ENCODE data around the gene TNIK.

The TNIK gene

DNA sequence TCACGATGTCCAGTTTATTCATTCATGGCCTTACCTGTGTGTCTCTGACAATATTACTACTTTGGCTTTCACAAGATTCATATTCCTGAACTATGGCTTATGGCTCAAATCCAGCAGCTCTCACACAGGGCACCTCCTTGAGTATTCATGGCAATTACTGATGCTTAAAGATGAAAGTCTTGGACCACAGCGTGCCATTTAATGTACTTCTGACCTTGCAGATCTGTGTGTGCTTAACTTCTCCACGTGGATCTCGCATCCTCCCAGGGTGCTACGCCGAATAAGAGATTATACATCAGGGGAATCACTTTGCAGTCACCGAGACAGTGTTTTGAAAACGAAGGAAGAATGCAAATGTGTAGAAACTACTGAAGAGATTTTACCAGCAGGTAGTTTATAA lies 147.5 kb downstream of the TNIK start:
- Histone ChIP-seq H4K20me1 (ENCODE audit: insufficient read depth, low read length) (no peaks in the 10 kb centered on the region), H3K27ac (ENCODE audit: low read length) (no peak overlapping the region), H3K4me2 (ENCODE audit: low read length) (no peak overlapping the region), H3K79me2 (ENCODE audit: low read length) (peaks cover 57% of the 10 kb centered on the region), H3K27me3 (ENCODE audit: low read depth, low read length) (no peaks in the 10 kb centered on the region), H2AFZ (ENCODE audit: low read depth, low read length) (no peak overlapping the region), H3K4me3 (ENCODE audit: low read length) (no peak overlapping the region), H3K36me3 (replicated peaks; ENCODE audit: low read depth, low read length) (no peaks in the 10 kb centered on the region), H3K4me1 (ENCODE audit: low read length) (peaks cover 31% of the 10 kb centered on the region), H3K9ac (ENCODE audit: low read length) (no peak overlapping the region), H3K9me3 (ENCODE audit: insufficient read depth, low read length) (peaks cover 4% of the 10 kb centered on the region; the same call in 1 of the 2 replicates)
- TF ChIP-seq, protein P1, sequence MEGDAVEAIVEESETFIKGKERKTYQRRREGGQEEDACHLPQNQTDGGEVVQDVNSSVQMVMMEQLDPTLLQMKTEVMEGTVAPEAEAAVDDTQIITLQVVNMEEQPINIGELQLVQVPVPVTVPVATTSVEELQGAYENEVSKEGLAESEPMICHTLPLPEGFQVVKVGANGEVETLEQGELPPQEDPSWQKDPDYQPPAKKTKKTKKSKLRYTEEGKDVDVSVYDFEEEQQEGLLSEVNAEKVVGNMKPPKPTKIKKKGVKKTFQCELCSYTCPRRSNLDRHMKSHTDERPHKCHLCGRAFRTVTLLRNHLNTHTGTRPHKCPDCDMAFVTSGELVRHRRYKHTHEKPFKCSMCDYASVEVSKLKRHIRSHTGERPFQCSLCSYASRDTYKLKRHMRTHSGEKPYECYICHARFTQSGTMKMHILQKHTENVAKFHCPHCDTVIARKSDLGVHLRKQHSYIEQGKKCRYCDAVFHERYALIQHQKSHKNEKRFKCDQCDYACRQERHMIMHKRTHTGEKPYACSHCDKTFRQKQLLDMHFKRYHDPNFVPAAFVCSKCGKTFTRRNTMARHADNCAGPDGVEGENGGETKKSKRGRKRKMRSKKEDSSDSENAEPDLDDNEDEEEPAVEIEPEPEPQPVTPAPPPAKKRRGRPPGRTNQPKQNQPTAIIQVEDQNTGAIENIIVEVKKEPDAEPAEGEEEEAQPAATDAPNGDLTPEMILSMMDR (IDR thresholded peaks at IDR 0.05; ENCODE audit: low read depth, low read length) = no peak
- TF ChIP-seq EZH2phosphoT487 (IDR thresholded peaks at IDR 0.05; ENCODE audit: low read depth) = no peak

GRCh38 chr3:171311784-171312183 lies 148.4 kb downstream of the TNIK start:
- Histone ChIP-seq H3K79me2 (ENCODE audit: low read length) (peaks cover 62% of the 10 kb centered on the region), H2AFZ (ENCODE audit: low read depth, low read length) (no peak overlapping the region), H3K4me3 (ENCODE audit: low read length) (no peak overlapping the region), H3K9me3 (ENCODE audit: insufficient read depth, low read length) (peaks cover 4% of the 10 kb centered on the region; the same call in 1 of the 2 replicates), H3K4me1 (ENCODE audit: low read length) (peaks cover 39% of the 10 kb centered on the region), H3K27me3 (ENCODE audit: low read depth, low read length) (no peaks in the 10 kb centered on the region), H4K20me1 (ENCODE audit: insufficient read depth, low read length) (no peaks in the 10 kb centered on the region), H3K9ac (ENCODE audit: low read length) (no peak overlapping the region), H3K36me3 (replicated peaks; ENCODE audit: low read depth, low read length) (no peaks in the 10 kb centered on the region), H3K4me2 (ENCODE audit: low read length) (no peak overlapping the region), H3K27ac (ENCODE audit: low read length) (no peak overlapping the region)
- TF ChIP-seq EZH2phosphoT487 (IDR thresholded peaks at IDR 0.05; ENCODE audit: low read depth) = no peak
- TF ChIP-seq, protein P1 (IDR thresholded peaks at IDR 0.05; ENCODE audit: low read depth, low read length) = no peak

GRCh38 chr3:171309906-171310359 lies 150.3 kb downstream of the TNIK start:
- no peak overlapping the region for H3K4me3 ChIP-seq (ENCODE audit: low read length)
- no peak overlapping the region for H3K9ac ChIP-seq (ENCODE audit: low read length)
- H3K27ac ChIP-seq (ENCODE audit: low read length) = no peak overlapping the region
- no peaks in the 10 kb centered on the region for H3K36me3 ChIP-seq (replicated peaks; ENCODE audit: low read depth, low read length)
- no peak overlapping the region for H2AFZ ChIP-seq (ENCODE audit: low read depth, low read length)
- no peaks in the 10 kb centered on the region for H3K27me3 ChIP-seq (ENCODE audit: low read depth, low read length)
- H3K79me2 ChIP-seq (ENCODE audit: low read length) = peaks cover 69% of the 10 kb centered on the region
- H4K20me1 ChIP-seq (ENCODE audit: insufficient read depth, low read length) = no peaks in the 10 kb centered on the region
- peaks cover 42% of the 10 kb centered on the region for H3K4me1 ChIP-seq (ENCODE audit: low read length)
- H3K4me2 ChIP-seq (ENCODE audit: low read length) = no peak overlapping the region
- peaks cover 4% of the 10 kb centered on the region; the same call in 1 of the 2 replicates for H3K9me3 ChIP-seq (ENCODE audit: insufficient read depth, low read length)
- TF ChIP-seq, protein P1 (IDR thresholded peaks at IDR 0.05; ENCODE audit: low read depth, low read length) = no peak
- TF ChIP-seq EZH2phosphoT487 (IDR thresholded peaks at IDR 0.05; ENCODE audit: low read depth) = no peak

- Histone ChIP-seq H3K27ac (ENCODE audit: low read length) (no peak overlapping the region), H4K20me1 (ENCODE audit: insufficient read depth, low read length) (no peaks in the 10 kb centered on the region), H3K4me3 (ENCODE audit: low read length) (no peak overlapping the region), H3K9ac (ENCODE audit: low read length) (no peak overlapping the region), H3K4me1 (ENCODE audit: low read length) (peaks cover 48% of the 10 kb centered on the region), H3K4me2 (ENCODE audit: low read length) (no peak overlapping the region), H2AFZ (ENCODE audit: low read depth, low read length) (no peak overlapping the region), H3K36me3 (replicated peaks; ENCODE audit: low read depth, low read length) (no peaks in the 10 kb centered on the region), H3K9me3 (ENCODE audit: insufficient read depth, low read length) (peaks cover 4% of the 10 kb centered on the region; the same call in 1 of the 2 replicates), H3K27me3 (ENCODE audit: low read depth, low read length) (no peaks in the 10 kb centered on the region), H3K79me2 (ENCODE audit: low read length) (peaks cover 64% of the 10 kb centered on the region)
- no peak for TF ChIP-seq EZH2phosphoT487 (IDR thresholded peaks at IDR 0.05; ENCODE audit: low read depth)
- TF ChIP-seq, protein P1 (IDR thresholded peaks at IDR 0.05; ENCODE audit: low read depth, low read length) = no peak
These were observed 152.2 kb downstream of the TNIK start for GRCh38 chr3:171307988-171308387.
